ENCODE data around the gene HP1BP3.

The HP1BP3 gene

DNA sequence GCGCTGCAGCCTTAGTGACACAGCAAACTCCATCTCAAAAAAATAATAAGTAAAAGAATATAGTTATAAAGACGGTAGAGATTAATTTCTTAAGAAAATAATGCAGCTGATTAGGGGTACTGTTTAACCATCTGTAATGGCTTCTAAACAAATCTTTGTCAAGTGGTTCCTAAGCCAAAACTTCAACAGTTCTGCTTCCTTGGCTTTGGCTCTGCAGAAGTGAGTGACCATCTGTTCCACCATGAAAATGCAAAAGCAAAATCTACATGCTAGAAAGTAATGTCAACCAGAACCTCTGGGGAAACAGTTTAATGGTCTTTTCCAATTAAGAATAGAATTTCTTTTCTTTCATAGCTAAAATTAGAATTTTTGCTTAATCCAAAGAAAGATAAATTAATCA is 46.3 kb downstream of the HP1BP3 start:
- no peak overlapping the region for H3K27ac ChIP-seq
- TF ChIP-seq ZFX (IDR thresholded peaks at IDR 0.05) = no peak
- TF ChIP-seq, protein P1, sequence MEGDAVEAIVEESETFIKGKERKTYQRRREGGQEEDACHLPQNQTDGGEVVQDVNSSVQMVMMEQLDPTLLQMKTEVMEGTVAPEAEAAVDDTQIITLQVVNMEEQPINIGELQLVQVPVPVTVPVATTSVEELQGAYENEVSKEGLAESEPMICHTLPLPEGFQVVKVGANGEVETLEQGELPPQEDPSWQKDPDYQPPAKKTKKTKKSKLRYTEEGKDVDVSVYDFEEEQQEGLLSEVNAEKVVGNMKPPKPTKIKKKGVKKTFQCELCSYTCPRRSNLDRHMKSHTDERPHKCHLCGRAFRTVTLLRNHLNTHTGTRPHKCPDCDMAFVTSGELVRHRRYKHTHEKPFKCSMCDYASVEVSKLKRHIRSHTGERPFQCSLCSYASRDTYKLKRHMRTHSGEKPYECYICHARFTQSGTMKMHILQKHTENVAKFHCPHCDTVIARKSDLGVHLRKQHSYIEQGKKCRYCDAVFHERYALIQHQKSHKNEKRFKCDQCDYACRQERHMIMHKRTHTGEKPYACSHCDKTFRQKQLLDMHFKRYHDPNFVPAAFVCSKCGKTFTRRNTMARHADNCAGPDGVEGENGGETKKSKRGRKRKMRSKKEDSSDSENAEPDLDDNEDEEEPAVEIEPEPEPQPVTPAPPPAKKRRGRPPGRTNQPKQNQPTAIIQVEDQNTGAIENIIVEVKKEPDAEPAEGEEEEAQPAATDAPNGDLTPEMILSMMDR (conservative IDR thresholded peaks at IDR 0.05) = no peak

DNA sequence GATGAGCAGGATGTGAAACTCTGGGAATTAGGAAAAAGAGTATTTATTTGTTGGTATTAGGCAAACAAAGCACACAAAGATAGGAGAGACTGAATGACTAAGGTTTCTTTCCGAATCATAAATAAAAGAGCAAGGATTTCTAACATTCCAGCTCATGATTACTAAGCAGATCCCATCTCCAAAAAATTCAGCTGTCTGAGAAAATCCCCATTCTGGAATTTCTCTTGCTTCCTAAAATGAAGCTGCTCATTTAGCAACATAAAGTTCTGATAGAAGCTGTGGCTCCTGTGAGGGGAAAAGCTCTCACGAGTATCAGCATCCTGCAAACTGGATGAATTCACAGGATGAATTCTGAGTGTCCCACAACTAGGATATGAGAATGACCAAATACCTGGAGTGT is 47.9 kb downstream of the HP1BP3 start:
- TF ChIP-seq, protein P1 (conservative IDR thresholded peaks at IDR 0.05) = no peak
- TF ChIP-seq ZFX (IDR thresholded peaks at IDR 0.05) = no peak

DNA sequence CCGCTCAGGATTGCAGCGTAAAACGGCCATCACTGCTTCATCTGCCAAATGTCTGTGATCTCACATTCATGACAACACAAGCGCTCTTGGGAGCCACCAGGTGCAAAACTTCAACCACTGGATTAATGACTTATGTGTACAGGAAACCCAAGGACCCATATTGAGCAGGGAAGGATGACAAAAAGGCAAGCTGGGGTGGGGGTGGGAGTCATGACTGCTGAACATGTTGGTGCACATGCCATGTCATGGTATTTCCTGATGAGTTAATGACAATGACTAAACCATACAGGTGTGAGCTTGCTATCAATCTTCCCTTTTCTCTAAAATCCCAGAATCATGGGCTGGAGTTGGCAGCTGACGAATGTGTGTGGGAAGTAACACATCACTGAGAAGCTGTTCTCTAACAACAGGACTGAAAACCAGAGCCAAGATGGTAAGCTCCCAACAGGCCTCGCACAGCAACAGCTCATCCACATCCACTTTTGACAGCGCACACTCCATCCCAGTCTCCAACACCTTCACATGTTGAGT is 51.5 kb downstream of the HP1BP3 start:
- no peak overlapping the region for H3K27ac ChIP-seq
- TF ChIP-seq, protein P1 (conservative IDR thresholded peaks at IDR 0.05) = no peak
- TF ChIP-seq ZFX (IDR thresholded peaks at IDR 0.05) = no peak

More for the DNA sequence above, 47.9 kb downstream of the HP1BP3 start:
- no peak overlapping the region for H3K27ac ChIP-seq

DNA sequence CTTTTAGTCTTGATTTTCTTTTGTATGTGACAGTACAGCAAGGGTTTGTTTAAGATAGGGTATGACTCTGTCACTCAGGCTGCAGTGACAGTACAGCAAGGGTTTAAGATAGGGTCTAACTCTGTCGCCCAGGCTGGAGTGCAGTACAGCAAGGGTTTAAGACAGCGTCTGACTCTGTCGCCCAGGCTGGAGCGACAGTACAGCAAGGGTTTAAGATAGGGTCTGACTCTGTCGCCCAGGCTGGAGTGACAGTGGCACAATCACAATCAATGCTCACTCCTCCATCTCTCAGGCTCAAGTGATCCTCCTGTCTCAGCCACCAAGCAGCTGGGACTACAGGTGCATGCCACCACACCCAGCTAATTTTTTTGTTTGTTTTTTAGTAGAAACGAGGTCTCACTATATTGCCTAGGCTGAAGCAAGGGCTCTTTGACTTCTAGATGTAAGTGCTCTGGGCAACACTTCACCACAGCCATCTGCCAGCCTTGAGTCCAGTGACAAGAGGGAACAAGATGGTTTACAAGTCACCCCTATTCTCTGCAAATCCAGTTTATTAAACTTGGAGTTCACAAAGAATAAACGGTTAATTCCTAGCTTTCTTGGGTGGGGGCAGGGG is 53.6 kb downstream of the HP1BP3 start:
- no peak overlapping the region for H3K27ac ChIP-seq
- TF ChIP-seq, protein P1 (conservative IDR thresholded peaks at IDR 0.05) = no peak
- no peak for TF ChIP-seq ZFX (IDR thresholded peaks at IDR 0.05)

DNA sequence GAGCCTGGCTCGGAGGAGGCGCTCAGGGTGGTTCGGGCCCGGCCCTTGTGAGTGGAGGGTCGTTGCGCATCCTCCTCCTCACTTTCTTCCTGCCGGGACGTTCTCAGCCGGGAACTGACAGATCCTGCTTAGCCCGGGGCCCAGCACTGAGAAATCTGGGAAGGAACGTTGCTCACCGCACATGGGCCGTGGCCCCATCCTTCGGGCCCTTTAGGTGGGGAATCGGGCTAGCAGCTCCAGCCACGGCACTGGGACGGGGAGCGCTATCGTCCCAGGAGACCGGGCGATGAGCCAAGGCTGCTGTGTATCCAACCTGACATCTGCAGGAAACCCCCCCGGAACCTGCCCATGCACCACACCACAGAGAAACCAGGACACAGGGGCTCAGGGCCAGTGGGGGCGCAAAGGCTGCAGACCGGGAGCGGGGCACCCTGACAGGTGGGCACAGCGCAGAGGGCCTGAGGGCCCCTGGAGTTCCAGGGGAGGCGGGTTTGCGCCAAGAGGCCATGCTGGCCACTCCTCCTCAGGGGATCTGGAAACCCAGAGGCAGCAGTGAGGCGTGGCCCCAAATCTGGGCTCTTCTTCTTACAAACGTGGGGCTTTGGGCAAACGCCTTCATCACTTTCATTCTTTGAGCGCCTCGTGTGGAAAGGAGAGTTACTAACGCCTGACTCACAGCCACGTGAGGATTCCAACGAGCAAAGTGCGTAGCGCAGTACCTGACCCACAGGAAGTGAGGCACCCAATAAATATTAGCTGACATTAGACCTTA is 54.3 kb downstream of the HP1BP3 start, which contains the start of gene SH2D5:
SH2D5 (minus strand) TSS at position 116 of the 772 bp plus-strand sequence. CDS start 4,659 bp downstream, outside the sequence.
- TF ChIP-seq ZFX (IDR thresholded peaks at IDR 0.05) = no peak
- H3K27ac ChIP-seq = no peak within 1 kb of the TSS

DNA sequence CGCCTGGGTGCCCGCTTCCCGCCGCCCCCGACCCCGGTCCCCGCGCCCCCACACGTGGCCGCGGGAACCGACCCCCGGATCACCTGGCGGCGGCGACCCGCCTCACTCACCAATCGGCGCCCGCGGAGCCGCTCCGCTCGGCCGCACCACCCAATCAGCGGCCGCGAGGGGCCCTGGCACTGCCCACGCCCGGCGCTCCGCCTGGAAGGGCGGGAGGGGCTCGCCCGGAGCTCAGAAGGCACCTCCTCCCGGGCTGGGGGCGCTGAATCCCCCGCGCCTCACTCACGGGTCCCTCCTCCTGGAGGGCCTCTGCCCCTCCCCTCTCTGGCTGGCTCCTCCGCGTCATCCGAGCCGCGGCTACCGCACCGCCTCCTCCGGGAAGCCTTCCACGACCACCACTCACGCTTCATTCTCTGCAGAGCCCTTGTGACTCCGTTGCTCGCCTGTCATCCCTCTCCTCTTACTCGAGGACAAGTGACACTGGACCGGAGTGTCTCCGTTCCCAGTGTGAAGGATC is 55.0 kb downstream of the HP1BP3 start:
- H3K27ac ChIP-seq = no peak overlapping the region
- TF ChIP-seq ZFX (IDR thresholded peaks at IDR 0.05) = no peak
- TF ChIP-seq, protein P1 (conservative IDR thresholded peaks at IDR 0.05) = no peak

DNA sequence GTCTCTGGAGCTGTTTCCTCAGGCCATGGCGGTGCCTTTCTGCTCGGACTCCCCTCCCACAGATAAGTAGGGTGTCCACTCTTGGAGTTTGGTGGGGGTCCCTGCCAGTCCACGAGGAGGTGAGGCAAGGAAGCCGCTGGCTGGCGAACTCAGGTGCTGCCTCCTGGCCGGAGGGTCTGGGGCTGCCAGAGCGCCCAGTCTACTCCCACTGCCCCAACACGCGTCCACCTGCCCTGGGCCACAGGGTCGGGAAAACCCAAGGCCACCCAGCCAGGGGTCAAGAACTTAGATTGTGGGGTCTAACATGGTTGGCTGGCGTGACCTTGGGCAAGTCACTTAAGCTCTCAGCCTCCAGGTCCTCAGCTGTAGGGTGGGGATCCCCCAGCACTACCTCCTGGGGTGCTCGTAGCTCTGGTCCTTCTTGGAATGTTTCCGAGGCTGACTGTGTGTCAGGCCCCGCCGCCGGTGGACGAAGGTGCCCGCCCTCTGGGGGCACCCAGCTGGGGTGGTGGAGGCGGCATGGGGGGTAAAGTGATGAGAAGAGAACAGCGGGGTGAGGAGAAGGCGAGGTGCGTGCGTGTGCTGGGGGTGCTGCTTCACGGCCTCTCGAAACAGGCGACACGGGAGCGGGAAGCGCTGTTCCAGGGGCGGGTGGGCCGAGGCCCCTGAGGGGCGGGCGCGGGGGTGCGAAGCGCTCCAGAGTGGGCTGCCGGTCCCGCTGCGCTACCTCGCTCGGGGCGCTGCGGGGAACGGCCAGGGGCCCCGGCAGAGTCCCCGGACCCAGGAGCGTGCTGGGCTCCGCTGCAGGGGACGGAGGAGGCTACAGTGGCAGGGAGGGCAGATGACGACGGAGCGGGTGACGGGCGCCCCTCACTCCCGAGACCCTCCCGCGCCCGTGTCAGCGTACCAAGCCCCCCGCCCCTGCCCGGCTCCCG is 55.8 kb downstream of the HP1BP3 start:
- TF ChIP-seq, protein P1 (conservative IDR thresholded peaks at IDR 0.05) = no peak
- no peak for TF ChIP-seq ZFX (IDR thresholded peaks at IDR 0.05)
- H3K27ac ChIP-seq = no peak overlapping the region
